Ishikawa (cell line): Measurements from ENCODE around the gene MAPK4.

Source experiments
- CEBPB ChIP-seq: IDR thresholded peaks from 2 replicates; pipeline ENCODE4 v1.6.1; 2012
- FOXM1 ChIP-seq: IDR thresholded peaks from 2 replicates; pipeline ENCODE4 v1.6.1; 2012; ENCODE audit warnings: low read depth, borderline replicate concordance
- TCF12 ChIP-seq: IDR thresholded peaks from 2 replicates; pipeline ENCODE4 v1.6.1; 2012; ENCODE audit warnings: low read depth
- YY1 ChIP-seq: IDR thresholded peaks from 2 replicates; pipeline ENCODE4 v1.6.1; 2012; ENCODE audit warnings: low read depth
- ZBTB7A ChIP-seq: IDR thresholded peaks from 2 replicates; pipeline ENCODE4 v1.6.1; 2012; ENCODE audit warnings: low read depth
- TF ChIP-seq, protein P1 (sequence below): IDR thresholded peaks from 2 replicates; pipeline ENCODE4 v1.6.1; 2012; ENCODE audit warnings: low read depth, mild to moderate bottlenecking

DNA sequence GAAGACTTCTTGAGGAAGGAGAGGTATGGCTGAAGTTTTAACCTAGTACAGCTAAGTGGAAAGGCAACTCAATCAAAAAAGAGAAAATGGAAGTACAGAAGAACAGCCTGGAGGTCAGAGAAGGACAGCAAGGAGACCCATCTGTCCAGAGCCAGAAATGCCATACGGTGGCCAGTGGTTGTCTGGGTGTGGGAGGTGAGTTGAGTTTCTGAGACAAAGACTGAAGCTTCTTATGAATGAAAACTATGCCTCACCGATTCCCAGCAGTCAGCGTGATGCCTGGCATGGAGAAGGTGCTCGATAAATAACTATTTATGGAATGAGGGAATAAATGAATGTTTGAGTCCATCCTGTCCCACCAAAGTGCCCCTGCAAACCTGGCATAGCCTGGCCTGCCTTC is 161.1 kb downstream of the MAPK4 start:
- TF ChIP-seq FOXM1: no peak
- no peak for TF ChIP-seq CEBPB
- TF ChIP-seq TCF12: no peak
- TF ChIP-seq, protein P1, sequence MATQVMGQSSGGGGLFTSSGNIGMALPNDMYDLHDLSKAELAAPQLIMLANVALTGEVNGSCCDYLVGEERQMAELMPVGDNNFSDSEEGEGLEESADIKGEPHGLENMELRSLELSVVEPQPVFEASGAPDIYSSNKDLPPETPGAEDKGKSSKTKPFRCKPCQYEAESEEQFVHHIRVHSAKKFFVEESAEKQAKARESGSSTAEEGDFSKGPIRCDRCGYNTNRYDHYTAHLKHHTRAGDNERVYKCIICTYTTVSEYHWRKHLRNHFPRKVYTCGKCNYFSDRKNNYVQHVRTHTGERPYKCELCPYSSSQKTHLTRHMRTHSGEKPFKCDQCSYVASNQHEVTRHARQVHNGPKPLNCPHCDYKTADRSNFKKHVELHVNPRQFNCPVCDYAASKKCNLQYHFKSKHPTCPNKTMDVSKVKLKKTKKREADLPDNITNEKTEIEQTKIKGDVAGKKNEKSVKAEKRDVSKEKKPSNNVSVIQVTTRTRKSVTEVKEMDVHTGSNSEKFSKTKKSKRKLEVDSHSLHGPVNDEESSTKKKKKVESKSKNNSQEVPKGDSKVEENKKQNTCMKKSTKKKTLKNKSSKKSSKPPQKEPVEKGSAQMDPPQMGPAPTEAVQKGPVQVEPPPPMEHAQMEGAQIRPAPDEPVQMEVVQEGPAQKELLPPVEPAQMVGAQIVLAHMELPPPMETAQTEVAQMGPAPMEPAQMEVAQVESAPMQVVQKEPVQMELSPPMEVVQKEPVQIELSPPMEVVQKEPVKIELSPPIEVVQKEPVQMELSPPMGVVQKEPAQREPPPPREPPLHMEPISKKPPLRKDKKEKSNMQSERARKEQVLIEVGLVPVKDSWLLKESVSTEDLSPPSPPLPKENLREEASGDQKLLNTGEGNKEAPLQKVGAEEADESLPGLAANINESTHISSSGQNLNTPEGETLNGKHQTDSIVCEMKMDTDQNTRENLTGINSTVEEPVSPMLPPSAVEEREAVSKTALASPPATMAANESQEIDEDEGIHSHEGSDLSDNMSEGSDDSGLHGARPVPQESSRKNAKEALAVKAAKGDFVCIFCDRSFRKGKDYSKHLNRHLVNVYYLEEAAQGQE: no peak
- TF ChIP-seq ZBTB7A: no peak
- no peak for TF ChIP-seq YY1
